Mucosa of gallbladder (tissue), 1 donor: ENCODE data around the gene BAIAP3. TPM values are rescaled to one million over a fixed set of nuclear protein-coding genes. Genes with fewer than 3 reads are reported as not detected.
"Not testable (repeated sequence)": the region's sequence is repeated elsewhere in the genome, so short reads cannot be mapped to it uniquely, and the experiment has no call there.

Source experiments
- DNase-seq: peaks from one replicate; pipeline ENCODE4 v3.0.0-alpha.2; 2020; ENCODE audit warnings: low spot score
- total RNA-seq: library from RNA; stranded (reverse); gene quantifications from one replicate; pipeline ENCODE4 v1.2.1, GENCODE V29; 2021
- donor health status: DM: no; HTN: no; CAD: no.

Gene BAIAP3
- total RNA-seq, 1 donor from 2014 or later, result 2.6 TPM

GRCh38 chr16:1317479-1318267 lies 15.8 kb upstream of the BAIAP3 start:
- DNase-seq, result no peak

DNA sequence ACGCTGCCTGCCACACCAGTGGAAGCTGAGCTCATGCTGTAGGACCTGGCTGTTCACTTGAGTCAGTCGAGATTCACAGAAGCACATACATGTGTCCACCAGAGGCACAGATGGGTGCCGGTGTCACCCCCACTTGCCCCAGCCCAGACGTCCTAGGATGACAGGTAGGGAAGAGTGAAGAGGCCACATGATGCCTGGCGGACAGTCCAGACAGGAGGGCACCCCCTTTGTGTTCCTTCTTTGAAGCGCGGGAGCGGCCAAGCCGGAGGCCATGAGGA lies 15.2 kb upstream of the BAIAP3 start:
- DNase-seq, result no peak

GRCh38 chr16:1319041-1319440 lies 14.4 kb upstream of the BAIAP3 start:
- no peak for DNase-seq

DNA sequence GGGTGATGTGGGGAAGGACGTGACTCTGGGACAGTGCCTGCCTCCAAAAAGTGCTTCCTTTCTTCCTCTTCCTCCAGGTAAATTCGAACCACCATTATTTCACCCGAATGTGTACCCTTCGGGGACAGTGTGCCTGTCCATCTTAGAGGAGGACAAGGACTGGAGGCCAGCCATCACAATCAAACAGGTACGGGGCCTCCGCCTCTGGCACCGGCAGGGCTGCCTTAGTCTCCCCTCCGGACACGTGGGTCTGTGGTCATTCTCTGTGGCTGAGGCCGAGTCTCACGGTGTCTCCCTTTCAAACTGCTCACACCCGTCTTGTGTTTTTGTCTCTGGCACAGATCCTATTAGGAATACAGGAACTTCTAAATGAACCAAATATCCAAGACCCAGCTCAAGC lies 13.3 kb upstream of the BAIAP3 start:
- no peak for DNase-seq

- DNase-seq, result no peak
Observed at GRCh38 chr16:1320658-1321240, 12.7 kb upstream of the BAIAP3 start.

- no peak for DNase-seq
Observed at GRCh38 chr16:1322407-1322806, 11.0 kb upstream of the BAIAP3 start.

- no peak for DNase-seq
Observed at GRCh38 chr16:1323296-1324239, 9.9 kb upstream of the BAIAP3 start.

GRCh38 chr16:1324286-1324826 lies 9.1 kb upstream of the BAIAP3 start:
- no peak for DNase-seq

DNA sequence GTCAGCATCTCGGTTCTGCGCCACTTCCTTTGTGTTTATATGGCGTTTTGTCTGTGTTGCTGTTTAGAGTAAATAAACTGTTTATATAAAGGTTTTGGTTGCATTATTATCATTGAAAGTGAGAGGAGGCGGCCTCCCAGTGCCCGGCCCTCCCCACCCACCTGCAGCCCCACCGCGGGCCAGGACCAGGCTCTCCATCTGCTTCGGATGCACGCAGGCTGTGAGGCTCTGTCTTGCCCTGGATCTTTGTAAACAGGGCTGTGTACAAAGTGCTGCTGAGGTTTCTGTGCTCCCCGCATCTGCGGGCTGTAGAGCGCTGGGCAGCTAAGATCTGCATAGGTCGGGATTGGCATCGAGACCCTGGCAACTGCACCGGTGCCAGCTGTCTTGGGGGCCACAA lies 8.2 kb upstream of the BAIAP3 start:
- no peak for DNase-seq

DNA sequence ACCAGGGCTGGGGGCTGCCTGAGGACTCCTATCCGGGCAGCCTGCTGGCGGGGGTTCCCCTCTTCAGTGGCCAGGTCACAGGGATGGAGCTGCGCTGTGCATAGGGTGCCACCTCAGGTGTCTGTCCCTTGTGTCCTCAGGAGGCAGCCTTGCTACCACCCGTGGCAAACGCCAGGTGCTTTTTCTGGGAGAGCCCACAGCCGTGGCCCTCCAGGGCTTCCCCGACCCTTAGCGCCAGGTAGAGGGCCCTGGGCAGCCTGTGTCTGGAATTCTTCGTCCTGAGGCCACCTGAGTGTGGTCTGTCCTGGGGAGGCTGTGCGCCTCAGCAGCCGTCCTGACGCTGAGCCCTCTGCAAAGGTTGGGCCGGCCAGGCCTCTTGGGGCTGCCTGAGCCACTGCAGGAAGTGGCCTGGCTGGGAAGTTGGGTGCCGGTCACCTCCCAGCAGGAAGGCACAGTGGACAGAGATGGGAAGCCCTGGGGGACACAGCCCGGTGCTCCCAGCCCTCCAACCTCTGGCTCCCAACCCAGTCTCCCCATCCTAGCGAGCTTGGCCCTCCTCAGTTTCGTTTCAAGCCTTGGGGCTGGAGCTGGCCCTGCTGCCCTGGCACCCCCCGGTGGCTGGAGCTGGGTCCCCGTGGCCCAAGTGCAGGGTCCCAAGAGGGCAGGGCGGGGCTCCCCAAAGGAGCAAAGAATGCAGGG lies 7.6 kb upstream of the BAIAP3 start:
- no peak for DNase-seq

GRCh38 chr16:1326391-1326790 lies 7.1 kb upstream of the BAIAP3 start:
- DNase-seq, result no peak

DNA sequence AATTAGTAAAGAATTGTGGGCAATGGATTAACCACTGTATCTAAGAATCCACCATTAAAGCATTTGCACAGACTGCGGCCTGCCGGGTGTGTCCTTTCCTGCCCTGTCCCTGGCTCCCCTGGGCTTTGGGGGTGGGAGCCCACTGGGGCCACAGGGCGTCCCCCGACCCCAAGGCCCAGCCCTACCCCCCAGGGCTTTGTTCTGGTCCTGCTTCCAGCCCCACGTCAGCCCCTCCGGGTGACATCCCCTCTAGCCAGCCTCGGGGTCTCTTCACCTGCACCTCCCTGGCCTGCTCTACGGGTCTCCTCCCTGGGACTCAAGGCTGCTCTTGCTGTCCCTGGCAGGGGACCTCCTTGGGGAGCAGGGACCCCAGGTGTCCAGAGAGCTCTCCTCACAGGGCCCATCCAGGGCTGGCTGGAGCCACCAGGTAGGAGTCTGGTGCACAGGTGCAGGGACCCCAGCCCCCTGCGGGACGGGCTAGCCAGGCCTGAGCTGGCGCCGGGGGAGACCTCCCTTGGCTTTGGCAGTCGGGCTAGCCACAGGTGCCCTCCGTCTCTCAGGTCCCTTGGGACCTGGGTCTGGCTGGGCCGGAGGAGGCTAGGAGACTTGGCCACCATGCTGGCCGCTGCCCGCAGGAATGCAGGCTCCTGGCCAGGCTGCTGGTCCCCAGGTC lies 6.4 kb upstream of the BAIAP3 start:
- no peak for DNase-seq

- no peak for DNase-seq
Observed at GRCh38 chr16:1327619-1327947, 5.9 kb upstream of the BAIAP3 start.

- DNase-seq, result not testable (repeated sequence)
Observed at GRCh38 chr16:1328136-1328535, 5.3 kb upstream of the BAIAP3 start.

DNA sequence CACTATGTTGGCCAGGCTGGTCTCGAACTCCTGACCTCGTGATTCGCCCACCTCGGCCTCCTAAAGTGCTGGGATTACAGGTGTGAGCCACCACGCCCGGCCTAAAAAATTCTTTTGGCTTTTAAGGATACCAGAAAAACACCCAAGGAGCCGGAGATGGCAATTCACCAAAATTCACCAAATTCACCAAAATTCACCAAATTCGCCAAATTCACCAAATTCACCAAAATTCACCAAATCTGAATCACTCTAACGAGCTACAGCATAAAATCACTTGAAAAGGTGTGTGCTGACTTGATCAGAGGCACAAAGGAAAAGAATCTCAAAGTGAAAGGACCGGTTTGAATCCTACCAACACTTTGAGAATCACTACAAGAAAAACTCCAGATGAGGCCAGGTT lies 4.5 kb upstream of the BAIAP3 start:
- DNase-seq, result not testable (repeated sequence)

GRCh38 chr16:1330260-1330914 lies 3.1 kb upstream of the BAIAP3 start:
- no peak for DNase-seq

GRCh38 chr16:1330931-1331711 lies 2.3 kb upstream of the BAIAP3 start:
- no peak for DNase-seq

DNA sequence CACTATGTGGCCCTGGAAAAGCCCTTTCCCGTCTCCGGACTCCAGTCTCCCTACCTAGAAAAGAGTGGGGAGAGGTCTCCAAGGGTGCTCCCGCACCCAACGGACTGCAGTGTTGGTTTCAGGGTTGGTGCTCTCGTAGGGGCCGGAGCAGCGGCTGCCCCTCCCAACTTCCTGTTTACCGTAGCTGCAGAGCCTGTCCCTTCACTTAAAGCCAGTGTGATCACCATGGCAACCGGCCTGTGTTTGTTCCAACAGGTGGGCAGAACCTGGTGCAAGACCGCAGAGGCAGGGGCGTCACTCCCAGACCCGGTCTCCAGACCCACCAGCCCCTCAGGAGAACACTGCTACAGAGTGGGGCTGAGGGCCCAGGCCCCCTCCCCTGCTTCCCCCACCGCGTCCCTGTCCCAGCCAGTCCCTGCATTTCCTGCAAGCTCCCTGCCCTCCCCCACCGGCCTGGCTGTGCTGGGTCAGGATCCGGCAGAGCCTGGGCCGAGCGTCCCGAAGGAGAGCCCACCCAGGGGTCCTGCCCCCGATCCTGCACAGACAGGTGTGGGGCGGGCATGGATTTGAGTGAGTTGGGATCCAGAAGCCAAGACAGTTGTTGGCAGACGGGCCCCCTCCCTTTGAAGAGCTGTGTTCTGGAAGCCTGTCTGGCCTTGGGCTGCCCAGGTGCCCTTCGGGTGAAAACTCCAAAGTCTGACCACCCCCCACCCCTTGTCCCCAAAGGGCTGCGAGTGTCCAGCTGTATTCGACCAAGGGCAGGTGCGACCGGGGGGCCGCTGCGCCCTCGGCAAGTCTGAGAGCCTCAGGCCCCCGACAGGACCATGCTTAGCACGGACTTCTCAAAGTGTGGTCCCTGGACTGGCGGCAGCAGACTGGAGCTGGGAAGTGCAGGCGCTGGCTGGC lies 1.5 kb upstream of the BAIAP3 start:
- peak; percentile 46 for DNase-seq

DNA sequence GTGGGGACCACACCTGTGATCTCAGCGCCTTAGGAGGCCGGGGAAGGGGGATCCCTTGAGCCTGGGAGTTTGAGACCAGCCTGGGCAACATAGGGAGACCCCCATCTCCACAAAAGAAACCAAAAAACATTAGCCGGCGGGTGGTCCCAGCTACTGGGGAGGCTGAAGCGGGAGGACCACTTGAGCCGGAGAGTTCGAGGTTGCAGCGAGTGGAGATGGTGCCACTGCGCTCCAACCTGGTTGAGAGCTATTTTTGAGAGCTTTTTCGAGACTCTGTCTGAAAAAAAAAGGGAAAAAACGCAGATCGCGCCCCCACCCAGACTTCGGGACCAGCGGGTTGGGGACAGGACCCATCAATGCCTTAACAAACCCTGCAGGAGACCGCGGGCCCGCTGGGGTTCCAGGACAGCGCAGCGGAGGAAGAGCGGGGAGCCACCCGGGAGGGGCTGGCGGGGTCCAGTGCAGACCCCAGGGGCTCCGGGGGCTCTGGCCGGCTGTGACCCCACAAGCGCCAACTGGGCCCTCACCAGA lies 762 bp upstream of the BAIAP3 start:
- no peak for DNase-seq
